Endometrial microvascular endothelial cells (primary cell): ENCODE results near the gene PFKM. TPM values are rescaled to one million over a fixed set of nuclear protein-coding genes. Genes with fewer than 3 reads are reported as not detected.

ENCODE experiments used
- in situ Hi-C: cut with HindIII; loops from 2 replicates; pipeline ENCODE4 v1.10.0; 2017; ENCODE audit warnings: low sequenced_read_pairs, low pct_unique_long_range_greater_than_20kb; ENCODE audit errors: inconsistent ontology term
- total RNA-seq: library from RNA; depleted of rRNA; stranded (reverse); fragments of >200 nt; gene quantifications from one replicate; pipeline ENCODE4 v1.2.3, GENCODE V29; 2015; ENCODE audit errors: inconsistent ontology term

Gene PFKM
- total RNA-seq, 1 donor from 2014 or later = 70.6 TPM

DNA sequence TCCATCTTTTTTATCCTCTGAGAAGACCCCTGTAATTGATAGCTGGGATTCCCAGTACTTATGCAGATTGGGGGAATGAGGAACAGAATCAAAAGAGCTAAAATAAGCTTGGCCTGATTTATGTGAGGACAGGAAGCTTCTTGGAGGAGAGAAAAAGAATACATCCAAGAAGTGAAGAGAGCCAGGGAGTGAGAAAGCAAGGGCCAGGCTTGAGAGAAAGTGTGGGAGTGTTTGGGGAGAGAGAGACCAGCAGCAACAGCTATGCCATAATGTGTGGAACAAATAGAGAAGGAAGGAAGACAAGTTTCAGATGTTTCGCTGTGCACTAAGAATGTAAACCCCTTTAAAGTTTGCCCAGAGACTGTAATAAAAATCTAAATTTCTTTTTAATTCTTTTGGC lies 60.3 kb downstream of the PFKM start:
- in situ Hi-C loops = no loop called here

- in situ Hi-C loops = no loop called here
Observed at GRCh38 chr12:48180424-48180823, 61.3 kb downstream of the PFKM start.

GRCh38 chr12:48180857-48181495 lies 61.8 kb downstream of the PFKM start:
- in situ Hi-C loops = no loop called here

DNA sequence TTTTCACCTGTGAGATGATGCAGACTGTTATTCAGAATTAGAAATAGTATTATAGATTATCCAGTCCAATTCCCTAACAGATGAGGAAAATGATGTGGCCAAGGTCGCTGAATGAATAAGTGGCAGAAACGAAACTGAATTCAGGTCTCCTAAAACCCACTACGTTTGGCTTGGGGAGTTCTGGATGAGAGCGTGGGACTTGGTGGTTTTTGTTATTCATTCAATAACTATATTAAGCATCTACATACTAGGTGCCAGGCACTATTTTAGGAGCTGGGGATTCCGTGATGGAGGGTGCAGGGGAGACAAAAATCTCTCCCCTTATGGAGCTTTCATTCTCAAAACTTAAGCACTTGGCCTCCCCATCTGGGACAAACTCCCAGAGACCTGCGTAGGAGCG lies 63.5 kb downstream of the PFKM start:
- in situ Hi-C loops = no loop called here

- in situ Hi-C loops = no loop called here
Observed at GRCh38 chr12:48183091-48183875, 64.1 kb downstream of the PFKM start, which contains the start of gene CCDC184. CCDC184 (plus strand) TSS chr12:48183644; CDS start chr12:48184123, 479 bp downstream.

DNA sequence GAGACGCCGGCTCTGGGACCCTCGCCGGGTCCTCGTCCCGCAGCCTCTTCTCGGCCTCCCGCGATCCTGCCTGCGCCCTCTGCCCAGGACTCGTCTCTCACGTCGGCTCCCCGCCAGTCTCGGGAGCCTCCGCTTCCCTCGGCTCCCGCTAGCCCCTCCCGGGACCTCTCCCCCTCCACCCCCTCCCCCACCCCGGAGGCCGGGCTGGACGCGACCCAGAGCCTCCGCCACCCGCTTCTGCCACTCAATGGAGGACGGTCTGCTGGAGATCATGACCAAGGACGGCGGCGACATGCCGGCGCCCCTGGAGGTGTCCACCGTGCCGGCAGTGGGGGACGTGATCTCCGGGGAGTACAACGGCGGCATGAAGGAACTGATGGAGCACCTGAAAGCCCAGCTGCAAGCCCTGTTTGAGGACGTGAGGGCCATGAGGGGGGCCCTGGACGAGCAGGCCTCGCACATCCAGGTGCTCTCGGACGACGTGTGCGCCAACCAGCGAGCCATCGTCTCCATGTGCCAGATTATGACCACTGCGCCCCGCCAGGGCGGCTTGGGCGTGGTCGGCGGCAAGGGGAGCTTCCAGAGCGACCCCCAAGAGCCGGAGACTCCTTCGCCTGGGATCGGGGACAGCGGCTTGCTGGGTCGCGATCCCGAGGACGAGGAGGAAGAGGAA lies 64.8 kb downstream of the PFKM start:
- in situ Hi-C loops = no loop called here

- in situ Hi-C loops = no loop called here
Observed at GRCh38 chr12:48184549-48184922, 65.4 kb downstream of the PFKM start.

GRCh38 chr12:48185181-48185919 lies 66.2 kb downstream of the PFKM start:
- in situ Hi-C loops = no loop called here

- in situ Hi-C loops = no loop called here
Observed at GRCh38 chr12:48187916-48188695, 68.9 kb downstream of the PFKM start.

DNA sequence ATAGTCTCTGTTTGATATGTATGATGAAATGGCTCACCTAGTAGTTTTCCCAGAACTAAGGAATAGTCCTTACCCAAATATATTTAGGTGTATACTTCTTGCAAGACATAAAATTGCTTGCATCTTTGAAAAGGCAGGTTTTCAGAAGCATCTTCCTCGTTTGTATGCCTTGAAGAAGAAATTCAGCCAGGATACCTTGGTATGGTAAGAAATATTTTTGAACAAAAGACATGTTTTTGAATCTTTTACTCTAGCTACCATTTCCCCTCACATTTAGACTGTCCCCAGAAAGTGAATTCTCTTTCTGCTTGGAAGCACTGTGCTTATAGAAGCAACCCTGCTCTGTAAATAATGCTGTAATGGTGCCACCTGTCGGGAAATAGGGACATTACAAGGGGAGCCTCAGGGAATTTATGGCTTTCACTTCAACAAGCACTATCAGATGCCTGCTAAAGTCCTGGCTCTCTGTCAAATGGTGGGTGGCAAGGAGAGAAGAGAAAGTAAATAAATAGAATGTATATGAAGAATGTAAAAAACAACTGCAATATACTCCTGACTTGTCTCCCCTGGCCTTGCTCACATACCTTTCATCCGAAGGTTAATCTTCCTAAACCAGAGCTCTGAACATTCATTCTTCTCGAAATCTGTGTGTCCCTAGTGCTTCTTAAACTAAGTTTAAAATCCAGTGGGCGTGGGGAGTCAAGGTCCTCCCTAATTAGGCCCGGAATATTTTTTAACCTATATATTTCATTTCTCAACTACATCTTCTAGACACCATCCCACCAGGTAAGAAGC lies 70.4 kb downstream of the PFKM start:
- in situ Hi-C loops = no loop called here

DNA sequence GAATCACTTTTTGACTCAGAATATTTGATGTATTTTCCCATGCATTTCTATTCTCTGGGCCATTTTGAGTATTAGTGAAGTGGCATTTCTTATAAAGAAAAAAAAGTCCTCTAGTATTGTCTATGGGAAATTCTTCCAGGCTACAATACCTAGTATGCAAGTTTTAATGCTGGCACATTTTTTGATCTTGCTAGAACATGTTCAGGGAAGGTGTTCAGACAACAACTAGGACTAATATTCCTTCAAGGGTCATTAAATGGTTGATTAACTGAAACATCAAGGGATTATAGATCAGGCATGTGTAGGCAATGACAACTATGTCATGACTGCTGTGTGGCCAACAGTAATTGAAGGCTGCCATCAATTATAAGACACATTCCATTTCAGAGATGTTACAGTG lies 71.9 kb downstream of the PFKM start:
- in situ Hi-C loops = no loop called here

DNA sequence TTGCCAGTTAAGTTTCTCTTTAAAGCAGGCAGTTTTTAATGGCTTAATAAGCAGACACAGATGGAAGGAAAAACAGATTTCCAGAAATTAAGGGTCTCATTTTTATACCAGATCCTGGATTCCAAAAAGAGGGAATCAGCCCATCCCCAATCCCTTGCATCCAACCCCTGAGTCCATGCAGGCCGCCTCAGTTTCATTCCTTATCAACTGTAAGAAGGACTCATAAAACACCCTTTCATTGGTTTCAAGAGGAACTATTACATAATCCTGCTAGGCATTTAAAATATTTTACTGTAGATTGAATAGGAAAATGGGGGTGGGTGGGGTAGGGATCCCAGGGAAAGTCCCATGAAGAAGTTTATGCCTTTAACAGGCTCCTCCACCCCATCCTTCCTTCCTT lies 73.7 kb downstream of the PFKM start:
- in situ Hi-C loops = no loop called here

DNA sequence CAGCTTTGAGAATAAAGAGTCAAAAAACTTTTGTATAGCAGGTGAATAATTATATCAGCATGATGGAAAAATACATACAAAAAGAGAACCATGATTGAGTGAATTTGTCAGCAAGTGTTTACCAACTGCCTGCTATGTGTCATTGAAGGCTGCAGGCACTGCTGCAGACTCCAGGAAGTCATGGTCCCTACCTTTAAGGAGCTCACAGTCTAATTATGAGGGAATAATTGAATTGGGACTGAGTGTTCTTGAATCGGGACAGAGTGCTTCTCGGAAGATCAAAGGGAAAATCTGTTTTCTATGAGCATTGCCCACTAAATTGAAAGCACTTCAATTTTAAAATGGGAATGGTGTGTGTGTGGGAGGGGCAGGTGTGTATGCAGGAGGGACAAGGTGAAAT lies 74.5 kb downstream of the PFKM start:
- in situ Hi-C loops = no loop called here

DNA sequence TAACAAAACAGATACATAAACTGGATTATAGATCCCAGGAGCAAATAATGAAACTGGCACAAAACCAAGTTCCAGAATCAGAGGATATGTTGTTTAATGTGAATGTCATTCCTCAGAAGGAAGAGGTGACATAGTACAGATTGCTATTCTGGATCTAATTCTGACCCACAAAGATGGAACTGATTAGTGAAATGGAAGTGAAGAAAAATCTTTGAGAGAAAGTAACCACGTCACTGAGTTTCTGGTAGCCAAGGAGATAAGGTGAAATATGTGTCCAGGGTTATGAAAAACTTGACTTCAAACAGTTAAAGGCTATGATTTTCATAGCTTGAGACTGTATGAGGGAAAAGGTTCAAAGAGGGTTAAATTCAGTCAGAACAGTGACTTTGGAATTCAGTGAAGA lies 75.6 kb downstream of the PFKM start:
- in situ Hi-C loops = no loop called here
